ENCODE data around the gene ISCA2.
"Not testable (repeated sequence)": the region's sequence is repeated elsewhere in the genome, so short reads cannot be mapped to it uniquely, and the experiment has no call there.

DNA sequence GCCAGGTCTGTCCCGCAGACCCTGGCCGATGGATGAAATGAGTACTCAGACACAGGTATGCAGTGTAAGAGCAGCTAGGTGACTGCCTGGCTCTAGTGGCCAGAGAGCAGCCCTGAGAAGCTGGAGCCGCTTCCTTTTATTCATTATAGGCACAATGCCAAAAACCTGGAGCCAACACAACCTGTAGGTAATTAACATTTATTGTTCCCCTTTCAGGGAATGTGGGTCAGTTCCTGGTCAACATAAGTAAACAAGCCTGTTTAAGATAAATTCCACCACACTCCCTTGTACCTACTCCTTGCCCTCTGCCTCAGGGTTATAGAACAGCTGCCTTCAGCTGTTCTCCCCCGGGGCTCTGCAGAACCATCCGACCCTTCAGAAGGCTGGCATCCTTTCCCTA, 39.2 kb upstream of the ISCA2 start:
- TF ChIP-seq, protein P1, sequence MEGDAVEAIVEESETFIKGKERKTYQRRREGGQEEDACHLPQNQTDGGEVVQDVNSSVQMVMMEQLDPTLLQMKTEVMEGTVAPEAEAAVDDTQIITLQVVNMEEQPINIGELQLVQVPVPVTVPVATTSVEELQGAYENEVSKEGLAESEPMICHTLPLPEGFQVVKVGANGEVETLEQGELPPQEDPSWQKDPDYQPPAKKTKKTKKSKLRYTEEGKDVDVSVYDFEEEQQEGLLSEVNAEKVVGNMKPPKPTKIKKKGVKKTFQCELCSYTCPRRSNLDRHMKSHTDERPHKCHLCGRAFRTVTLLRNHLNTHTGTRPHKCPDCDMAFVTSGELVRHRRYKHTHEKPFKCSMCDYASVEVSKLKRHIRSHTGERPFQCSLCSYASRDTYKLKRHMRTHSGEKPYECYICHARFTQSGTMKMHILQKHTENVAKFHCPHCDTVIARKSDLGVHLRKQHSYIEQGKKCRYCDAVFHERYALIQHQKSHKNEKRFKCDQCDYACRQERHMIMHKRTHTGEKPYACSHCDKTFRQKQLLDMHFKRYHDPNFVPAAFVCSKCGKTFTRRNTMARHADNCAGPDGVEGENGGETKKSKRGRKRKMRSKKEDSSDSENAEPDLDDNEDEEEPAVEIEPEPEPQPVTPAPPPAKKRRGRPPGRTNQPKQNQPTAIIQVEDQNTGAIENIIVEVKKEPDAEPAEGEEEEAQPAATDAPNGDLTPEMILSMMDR (IDR thresholded peaks at IDR 0.05) = not testable (repeated sequence)
- not testable (repeated sequence) for TF ChIP-seq EZH2 (IDR thresholded peaks at IDR 0.05; ENCODE audit: borderline replicate concordance, insufficient read depth, low read depth, low read length, poor library complexity, severe bottlenecking)
